ENCODE results near the gene SPRR5. TPM values are rescaled to one million over a fixed set of nuclear protein-coding genes. Genes with fewer than 3 reads are reported as not detected.

SPRR5 gene
- total and polyA plus RNA-seq, 2 of the 4 experiments (the other 2 are of a cell fraction): not detected

DNA sequence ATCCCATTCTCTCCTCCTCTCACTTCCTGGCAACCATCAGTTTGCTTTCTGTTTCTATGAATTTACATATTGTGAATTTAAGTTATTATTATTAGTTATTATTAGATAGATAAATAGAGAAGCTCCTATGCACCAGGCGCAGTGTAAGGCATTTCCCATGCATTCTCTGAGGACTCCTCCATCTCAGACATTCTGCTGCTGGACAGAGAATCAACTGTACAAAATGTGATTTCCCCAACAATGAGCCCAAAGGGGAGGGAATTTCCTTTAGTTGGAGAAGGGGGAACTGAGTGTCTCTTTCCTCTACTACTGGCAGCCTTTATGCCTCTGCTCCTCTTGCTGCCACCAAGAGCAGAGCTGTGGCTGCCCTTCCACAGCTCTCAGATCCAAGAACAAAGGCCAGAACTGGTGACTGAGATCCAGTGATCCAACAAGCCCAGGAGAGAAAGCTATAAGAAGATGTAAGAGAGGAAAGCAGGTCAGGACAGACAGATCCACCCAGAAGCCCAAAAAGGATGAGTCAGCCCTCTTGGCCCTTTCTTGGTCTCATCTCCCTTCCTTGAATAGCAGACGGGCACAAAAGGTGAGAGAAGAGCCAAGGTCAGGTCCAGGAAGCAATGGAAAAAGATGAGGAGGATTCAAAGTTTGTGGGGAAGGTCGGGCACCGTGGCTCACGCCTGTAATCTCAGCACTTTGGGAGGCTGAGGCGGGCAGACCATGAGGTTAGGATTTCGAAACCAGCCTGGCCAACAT lies 42.1 kb upstream of the SPRR5 start:
- Histone ChIP-seq H2BK20ac (ENCODE audit: low read depth, low read length) (no peak overlapping the region), H3K4ac (ENCODE audit: low read depth, low read length) (no peak overlapping the region), H4K20me1 (ENCODE audit: insufficient read depth, low read length) (no peaks in the 10 kb centered on the region), H3K9me1 (ENCODE audit: insufficient read depth, low read length) (no peaks in the 10 kb centered on the region), H2BK120ac (ENCODE audit: low read depth, low read length) (no peak overlapping the region), H3K9me3 (ENCODE audit: control insufficient read depth, insufficient read depth, low read length) (no peaks in the 10 kb centered on the region), H3K27ac (ENCODE audit: insufficient read depth, low read length) (no peak overlapping the region), H4K8ac (ENCODE audit: low read depth in 2 of 2, low read length in 2 of 2) (no peak overlapping the region), H2AFZ (replicated peaks; ENCODE audit: low read length, poor library complexity) (no peak overlapping the region), H3K4me2 (ENCODE audit: low read depth, low read length) (no peak overlapping the region), H3K36me3 (ENCODE audit: control insufficient read depth, insufficient read depth, low read length) (no peaks in the 10 kb centered on the region), H2AK9ac (replicated peaks; ENCODE audit: low read depth, low read length, poor library complexity) (no peak overlapping the region), H3K27me3 (ENCODE audit: control insufficient read depth, insufficient read depth, low read length) (no peaks in the 10 kb centered on the region), H2BK5ac (ENCODE audit: low read depth, low read length, poor library complexity, severe bottlenecking) (no peak overlapping the region), H3K14ac (replicated peaks; ENCODE audit: low read depth, low read length) (no peak overlapping the region), H3K23ac (ENCODE audit: low read depth, low read length) (no peak overlapping the region), H3K18ac (ENCODE audit: low read depth, low read length) (no peak overlapping the region), H2BK15ac (ENCODE audit: low read depth, low read length) (no peak overlapping the region), H4K5ac (ENCODE audit: low read depth, low read length) (no peak overlapping the region), H3K4me1 (ENCODE audit: control insufficient read depth, insufficient read depth, low read length) (no peaks in the 10 kb centered on the region), H3K4me3 (ENCODE audit: insufficient read depth, low read depth, low read length) (no peak overlapping the region), H3K9ac (ENCODE audit: low read depth, low read length) (no peak overlapping the region), H3K79me1 (ENCODE audit: low read depth in 1 of 2, low read length in 2 of 2) (no peaks in the 10 kb centered on the region), H4K91ac (ENCODE audit: insufficient read depth, low read depth, low read length) (no peak overlapping the region), H3K56ac (ENCODE audit: extremely low read depth, insufficient read depth, low read length) (no peak overlapping the region), H2AK5ac (ENCODE audit: low read depth, low read length) (no peak overlapping the region)
- TF ChIP-seq POLR2A (IDR thresholded peaks at IDR 0.05; ENCODE audit: low read depth, low read length) (no peak), NFE2L2 (IDR thresholded peaks at IDR 0.05; ENCODE audit: low read depth, low read length) (no peak), MXI1 (IDR thresholded peaks at IDR 0.05; ENCODE audit: borderline replicate concordance, low read depth, low read length) (no peak), MAZ (IDR thresholded peaks at IDR 0.05; ENCODE audit: borderline replicate concordance, low read depth, low read length) (no peak), ELK1 (IDR thresholded peaks at IDR 0.05; ENCODE audit: borderline replicate concordance, low read depth, low read length) (no peak), CHD1 (IDR thresholded peaks at IDR 0.05; ENCODE audit: low read depth, low read length) (no peak), SMC3 (IDR thresholded peaks at IDR 0.05; ENCODE audit: low read depth, low read length) (no peak), CTCF (conservative IDR thresholded peaks at IDR 0.05; ENCODE audit: low read depth, low read length) (no peak), RAD21 (IDR thresholded peaks at IDR 0.05; ENCODE audit: low read length) (no peak), RFX5 (IDR thresholded peaks at IDR 0.05; ENCODE audit: low read depth, low read length) (no peak), FOS (IDR thresholded peaks at IDR 0.05; ENCODE audit: low read depth, low read length) (no peak), RCOR1 (IDR thresholded peaks at IDR 0.05; ENCODE audit: insufficient replicate concordance, low read length) (no peak), MAFK (IDR thresholded peaks at IDR 0.05; ENCODE audit: low read depth, low read length) (no peak), USF2 (IDR thresholded peaks at IDR 0.05; ENCODE audit: low read depth, low read length) (no peak), BHLHE40 (IDR thresholded peaks at IDR 0.05; ENCODE audit: low read depth, low read length) (no peak), CEBPB (IDR thresholded peaks at IDR 0.05; ENCODE audit: low read depth, low read length) (no peak)
- dilution Hi-C loops (cut with HindIII; ENCODE audit: low sequenced_read_pairs, unreplicated experiment) (no loop called here), in situ Hi-C loops (cut with MboI; ENCODE audit: low sequenced_read_pairs) (no loop called here), intact Hi-C loops (cut with micrococcal nuclease) (no loop called here)
- CTCF ChIA-PET: no interaction called here
- WGBS, 2 experiments (ENCODE audit: extremely low coverage in 2 of 2, insufficient read length in 1 of 2): no CpG with 5 or more reads among the region's 7 CpGs
- no TSS peak for BruUV-seq (replicated peaks)
- no peak for DNase-seq
- POLR2A ChIA-PET (ENCODE audit: unreplicated experiment): no interaction called here
- no peak for ATAC-seq (ENCODE audit: low read depth)

Data from IMR-90 (cell line).